IMR-90 (cell line): ENCODE data around the gene NXPH4. TPM values are rescaled to one million over a fixed set of nuclear protein-coding genes. Genes with fewer than 3 reads are reported as not detected.

Experiments
- ATAC-seq: fragments of 200-7000 bp; cut with Tn5 transposase; 2 replicates; pipeline ENCODE4 v1.9.1; 2020; ENCODE audit warnings: low read depth, mild to moderate bottlenecking, moderate library complexity
- BruUV-seq: library from RNA; stranded (reverse); fragments of 400-500 nt; replicated peaks from 2 replicates; lab custom pipeline; 2021; lab: Mats Ljungman, UMichigan
- CTCF ChIA-PET: fragments of 300-600 bp; formaldehyde crosslinking; extraction: SDS; loops from one replicate; lab custom pipeline; 2021; ENCODE audit warnings: antibody characterized with exemption; lab: Yijun Ruan, JAX
- POLR2A ChIA-PET: fragments of 300-600 bp; sonication (Branson Sonifier 250); formaldehyde crosslinking; loops from one replicate; lab custom pipeline; 2022; ENCODE audit warnings: antibody characterized with exemption; ENCODE audit not compliant: unreplicated experiment; lab: Charles Lee
- DNase-seq: peaks from one replicate; pipeline ENCODE4 v3.0.0; 2013
- H2AFZ ChIP-seq: replicated peaks from 2 replicates; pipeline ENCODE3; 2013; ENCODE audit warnings: low read length, mild to moderate bottlenecking; ENCODE audit not compliant: poor library complexity
- H2AK5ac ChIP-seq: 2 replicates; pipeline ENCODE4 v1.6.1; 2013; ENCODE audit warnings: low read depth, low read length, inconsistent platforms
- H2AK9ac ChIP-seq: replicated peaks from 2 replicates; pipeline ENCODE3; 2013; ENCODE audit warnings: mild to moderate bottlenecking, low read depth, low read length, moderate library complexity; ENCODE audit not compliant: poor library complexity
- H2BK120ac ChIP-seq: 2 replicates; pipeline ENCODE4 v1.6.1; 2013; ENCODE audit warnings: low read depth, low read length, inconsistent platforms
- H2BK15ac ChIP-seq: 3 replicates; pipeline ENCODE4 v1.6.1; 2013; ENCODE audit warnings: low read depth, low read length, inconsistent platforms
- H2BK20ac ChIP-seq: 2 replicates; pipeline ENCODE4 v1.6.1; 2013; ENCODE audit warnings: low read depth, mild to moderate bottlenecking, inconsistent platforms, low read length, moderate library complexity
- H2BK5ac ChIP-seq: 2 replicates; pipeline ENCODE4 v1.6.1; 2013; ENCODE audit warnings: mild to moderate bottlenecking, low read depth, low read length, inconsistent platforms; ENCODE audit not compliant: poor library complexity, severe bottlenecking
- H3K14ac ChIP-seq: replicated peaks from 2 replicates; pipeline ENCODE4 v1.6.1; 2013; ENCODE audit warnings: low read depth, low read length, inconsistent platforms
- H3K18ac ChIP-seq: 2 replicates; pipeline ENCODE4 v1.6.1; 2013; ENCODE audit warnings: low read depth, low read length, control low read depth
- H3K23ac ChIP-seq: 2 replicates; pipeline ENCODE4 v1.6.1; 2013; ENCODE audit warnings: low read depth, low read length, inconsistent platforms
- H3K27ac ChIP-seq: 2 replicates; pipeline ENCODE4 v1.5.1; 2013; ENCODE audit warnings: mild to moderate bottlenecking, control low read depth, low read length; ENCODE audit not compliant: insufficient read depth
- H3K27me3 ChIP-seq: 2 replicates; pipeline ENCODE4 v1.6.1; 2013; ENCODE audit warnings: low read length; ENCODE audit not compliant: control insufficient read depth, insufficient read depth
- H3K36me3 ChIP-seq: 2 replicates; pipeline ENCODE4 v1.6.1; 2013; ENCODE audit warnings: low read length, mixed read lengths; ENCODE audit not compliant: control insufficient read depth, insufficient read depth
- H3K4ac ChIP-seq: 2 replicates; pipeline ENCODE4 v1.6.1; 2013; ENCODE audit warnings: low read depth, low read length, inconsistent platforms
- H3K4me1 ChIP-seq: 2 replicates; pipeline ENCODE4 v1.6.1; 2013; ENCODE audit warnings: low read length, mixed read lengths; ENCODE audit not compliant: control insufficient read depth, insufficient read depth
- H3K4me2 ChIP-seq: 2 replicates; pipeline ENCODE4 v1.6.1; 2013; ENCODE audit warnings: low read depth, mild to moderate bottlenecking, control low read depth, low read length, moderate library complexity
- H3K4me3 ChIP-seq: 2 replicates; pipeline ENCODE4 v1.5.1; 2013; ENCODE audit warnings: low read depth, mild to moderate bottlenecking, control low read depth, low read length, moderate library complexity; ENCODE audit not compliant: insufficient read depth
- H3K56ac ChIP-seq: 2 replicates; pipeline ENCODE4 v1.6.1; 2013; ENCODE audit warnings: low read length, inconsistent platforms; ENCODE audit not compliant: insufficient read depth; ENCODE audit errors: extremely low read depth
- H3K79me1 ChIP-seq, 2 experiments: 2 replicates each; pipeline ENCODE4 v1.6.1; 2013; ENCODE audit warnings: low read length in 2 of 2, inconsistent platforms in 1 of 2, low read depth in 1 of 2
- H3K9ac ChIP-seq: 2 replicates; pipeline ENCODE4 v1.6.1; 2013; ENCODE audit warnings: low read depth, low read length, control low read depth
- H3K9me1 ChIP-seq: 2 replicates; pipeline ENCODE4 v1.6.1; 2013; ENCODE audit warnings: low read length, inconsistent platforms; ENCODE audit not compliant: insufficient read depth
- H3K9me3 ChIP-seq: 2 replicates; pipeline ENCODE4 v1.6.1; 2013; ENCODE audit warnings: low read length; ENCODE audit not compliant: control insufficient read depth, insufficient read depth
- H4K20me1 ChIP-seq: 2 replicates; pipeline ENCODE4 v1.6.1; 2013; ENCODE audit warnings: low read length, inconsistent platforms; ENCODE audit not compliant: insufficient read depth
- H4K5ac ChIP-seq: 2 replicates; pipeline ENCODE4 v1.6.1; 2013; ENCODE audit warnings: mild to moderate bottlenecking, low read depth, low read length, control low read depth
- H4K8ac ChIP-seq, 2 experiments: 2 replicates each; pipeline ENCODE4 v1.6.1; 2013; ENCODE audit warnings: low read depth in 2 of 2, low read length in 2 of 2, control low read depth in 1 of 2, inconsistent platforms in 1 of 2
- H4K91ac ChIP-seq: 2 replicates; pipeline ENCODE4 v1.6.1; 2013; ENCODE audit warnings: low read depth, low read length, inconsistent platforms; ENCODE audit not compliant: insufficient read depth
- CEBPB ChIP-seq: IDR thresholded peaks from 2 replicates; pipeline ENCODE4 v1.6.1; 2012; ENCODE audit warnings: low read depth, low read length, improper control_type of control experiment
- CTCF ChIP-seq: conservative IDR thresholded peaks from 2 replicates; pipeline ENCODE4 v1.5.1; 2012; ENCODE audit warnings: mild to moderate bottlenecking, low read depth, low read length, improper control_type of control experiment
- FOS ChIP-seq: fragments of 150-350 bp; IDR thresholded peaks from 2 replicates; pipeline ENCODE4 v1.6.1; 2016; ENCODE audit warnings: low read depth, low read length
- MAFK ChIP-seq: IDR thresholded peaks from 2 replicates; pipeline ENCODE4 v1.6.1; 2012; ENCODE audit warnings: low read depth, low read length, improper control_type of control experiment
- MAZ ChIP-seq: IDR thresholded peaks from 2 replicates; pipeline ENCODE4 v1.6.1; 2012; ENCODE audit warnings: low read depth, mild to moderate bottlenecking, low read length, improper control_type of control experiment, moderate library complexity, borderline replicate concordance
- NFE2L2 ChIP-seq: fragments of 150-350 bp; IDR thresholded peaks from 2 replicates; pipeline ENCODE4 v1.6.1; 2016; ENCODE audit warnings: low read depth, mild to moderate bottlenecking, low read length
- POLR2A ChIP-seq: IDR thresholded peaks from 2 replicates; pipeline ENCODE4 v1.6.1; 2012; ENCODE audit warnings: mild to moderate bottlenecking, low read depth, low read length
- RAD21 ChIP-seq: IDR thresholded peaks from 2 replicates; pipeline ENCODE4 v1.6.1; 2012; ENCODE audit warnings: low read length, improper control_type of control experiment
- RCOR1 ChIP-seq: IDR thresholded peaks from 2 replicates; pipeline ENCODE4 v1.6.1; 2012; ENCODE audit warnings: mild to moderate bottlenecking, low read length, improper control_type of control experiment; ENCODE audit not compliant: insufficient replicate concordance
- RFX5 ChIP-seq: IDR thresholded peaks from 2 replicates; pipeline ENCODE4 v1.8.0; 2012; ENCODE audit warnings: low read depth, mild to moderate bottlenecking, low read length, moderate library complexity
- WGBS, 2 experiments: methylation state at CpG; one replicate each; pipeline versions ENCODE4 v1.1.5 to v1.1.7; 2013; ENCODE audit warnings: missing lambda C conversion rate in 2 of 2; ENCODE audit not compliant: insufficient read length in 1 of 2; ENCODE audit errors: extremely low coverage in 2 of 2; 5-methylcytosine and 5-hydroxymethylcytosine counted together
- dilution Hi-C: fragments of 300-500 bp; cut with HindIII; formaldehyde crosslinking; loops from one replicate; pipeline ENCODE4 v1.14.3; 2018; ENCODE audit warnings: low sequenced_read_pairs; ENCODE audit not compliant: unreplicated experiment
- in situ Hi-C: fragments of 300-500 bp; cut with MboI; formaldehyde crosslinking; loops from 3 replicates; pipeline ENCODE4 v1.14.3; 2019; ENCODE audit warnings: low sequenced_read_pairs, inconsistent platforms, mixed read lengths
- intact Hi-C: fragments of 100-400 bp; cut with micrococcal nuclease; formaldehyde crosslinking; loops from 2 replicates; pipeline ENCODE4 v1.10.0; 2022
- polyA plus RNA-seq, 3 experiments: library from polyadenylated mRNA; depleted of rRNA; stranded (reverse); fragments of >200 nt; gene quantifications; 2 replicates each; pipeline ENCODE4 v1.2.3, GENCODE V29; 2012; ENCODE audit warnings: low replicate concordance in 1 of 3
- total RNA-seq: library from RNA; depleted of rRNA; stranded (reverse); fragments of >200 nt; gene quantifications from 2 replicates; pipeline ENCODE4 v1.2.3, GENCODE V29; 2012

The NXPH4 gene
- total and polyA plus RNA-seq, 2 of the 4 experiments (the other 2 are of a cell fraction): 0.36 to 3.8 TPM

- Histone ChIP-seq H4K20me1 (peaks cover 8% of the 10 kb centered on the region), H3K4me2 (no peak overlapping the region), H3K4ac (no peak overlapping the region), H3K9ac (no peak overlapping the region), H2AFZ (peak overlapping the region; percentile 43), H3K79me1 (peaks cover 4 to 11% of the 10 kb centered on the region in 2 experiments; a peak in 2 of 4 replicates), H4K5ac (no peak overlapping the region), H4K8ac (no peak overlapping the region), H2AK5ac (no peak overlapping the region), H3K4me3 (no peak overlapping the region), H2AK9ac (peak overlapping the region; percentile 65), H2BK15ac (no peak overlapping the region), H3K56ac (no peak overlapping the region), H3K27me3 (no peaks in the 10 kb centered on the region), H3K27ac (no peak overlapping the region), H3K9me1 (no peaks in the 10 kb centered on the region), H4K91ac (no peak overlapping the region), H2BK120ac (no peak overlapping the region), H3K23ac (no peak overlapping the region), H3K4me1 (no peaks in the 10 kb centered on the region), H3K18ac (no peak overlapping the region), H3K9me3 (no peaks in the 10 kb centered on the region), H2BK5ac (no peak overlapping the region), H3K14ac (no peak overlapping the region), H2BK20ac (no peak overlapping the region), H3K36me3 (peaks cover 96% of the 10 kb centered on the region)
- TF ChIP-seq RFX5 (no peak), RCOR1 (no peak), CEBPB (no peak), CTCF (no peak), FOS (no peak), NFE2L2 (no peak), POLR2A (no peak), MAFK (no peak), RAD21 (no peak), MAZ (no peak)
- ChIA-PET POLR2A (no interaction called here), CTCF (no interaction called here)
- DNase-seq (no peak), ATAC-seq (no peak)
- in situ Hi-C loops: no loop called here
- dilution Hi-C loops: no loop called here
- WGBS, 2 experiments: 96% methylated on average over 25 of the region's 28 CpGs; no CpG with 5 or more reads in 1 of the 2 experiments
- BruUV-seq: no TSS peak
- intact Hi-C loops: no loop called here
Observed at GRCh38 chr12:57203201-57203600, 13.4 kb upstream of the NXPH4 start.
